Endothelial cell of hepatic sinusoid (primary cell): ENCODE data around the gene EDEM3.

Source experiments
- in situ Hi-C: cut with HindIII; loops from 2 replicates; pipeline ENCODE4 v1.10.0; 2017; ENCODE audit warnings: low sequenced_read_pairs

The EDEM3 gene

GRCh38 chr1:184646178-184646701, 108.4 kb downstream of the EDEM3 start:
- in situ Hi-C loops, result no loop called here

GRCh38 chr1:184644771-184645170, 109.9 kb downstream of the EDEM3 start:
- in situ Hi-C loops, result no loop called here

GRCh38 chr1:184643661-184644060, 111.0 kb downstream of the EDEM3 start:
- in situ Hi-C loops, result no loop called here

- in situ Hi-C loops, result no loop called here
These were observed 112.8 kb downstream of the EDEM3 start for GRCh38 chr1:184641894-184642293.

GRCh38 chr1:184640505-184640904, 114.2 kb downstream of the EDEM3 start:
- in situ Hi-C loops, result no loop called here
